GM18867 (cell line): ENCODE data around the gene KRT7.
"Not testable (repeated sequence)": the region's sequence is repeated elsewhere in the genome, so short reads cannot be mapped to it uniquely, and the experiment has no call there.

Experiments
- ATAC-seq: cut with Tn5 transposase; IDR thresholded peaks from one replicate; pipeline ENCODE4 v1.9.1; 2021; ENCODE audit warnings: mild to moderate bottlenecking, moderate library complexity; ENCODE audit not compliant: unreplicated experiment

Gene KRT7

DNA sequence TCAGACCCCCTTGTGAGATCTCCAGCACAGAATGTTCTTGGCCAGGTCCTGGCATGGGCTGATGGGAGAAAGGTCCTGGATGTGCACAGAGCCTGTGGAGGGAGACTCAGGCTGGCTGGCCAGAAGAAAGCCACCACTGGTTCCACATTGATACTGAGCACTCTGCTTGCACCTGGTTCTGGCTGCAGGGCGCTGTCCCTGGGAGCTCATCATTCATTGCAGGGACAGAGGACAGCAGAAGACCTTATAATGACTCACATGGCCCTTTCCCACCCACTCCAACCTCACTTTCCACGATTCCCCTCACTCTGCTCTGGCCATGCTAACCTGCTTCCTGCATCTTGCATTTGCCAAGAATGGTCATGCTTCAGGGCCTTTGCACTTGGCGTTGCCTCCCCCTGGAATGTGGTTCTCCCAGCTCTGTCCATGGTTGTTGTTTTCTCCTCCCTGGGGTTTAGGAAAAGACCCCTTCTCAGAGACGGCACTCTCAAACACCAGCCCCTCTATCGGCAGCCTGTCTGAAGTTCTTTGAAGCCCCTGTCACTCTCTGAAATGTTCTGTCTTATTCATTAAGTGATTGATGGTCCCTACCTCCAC is 10.3 kb downstream of the KRT7 start:
- no peak for ATAC-seq

DNA sequence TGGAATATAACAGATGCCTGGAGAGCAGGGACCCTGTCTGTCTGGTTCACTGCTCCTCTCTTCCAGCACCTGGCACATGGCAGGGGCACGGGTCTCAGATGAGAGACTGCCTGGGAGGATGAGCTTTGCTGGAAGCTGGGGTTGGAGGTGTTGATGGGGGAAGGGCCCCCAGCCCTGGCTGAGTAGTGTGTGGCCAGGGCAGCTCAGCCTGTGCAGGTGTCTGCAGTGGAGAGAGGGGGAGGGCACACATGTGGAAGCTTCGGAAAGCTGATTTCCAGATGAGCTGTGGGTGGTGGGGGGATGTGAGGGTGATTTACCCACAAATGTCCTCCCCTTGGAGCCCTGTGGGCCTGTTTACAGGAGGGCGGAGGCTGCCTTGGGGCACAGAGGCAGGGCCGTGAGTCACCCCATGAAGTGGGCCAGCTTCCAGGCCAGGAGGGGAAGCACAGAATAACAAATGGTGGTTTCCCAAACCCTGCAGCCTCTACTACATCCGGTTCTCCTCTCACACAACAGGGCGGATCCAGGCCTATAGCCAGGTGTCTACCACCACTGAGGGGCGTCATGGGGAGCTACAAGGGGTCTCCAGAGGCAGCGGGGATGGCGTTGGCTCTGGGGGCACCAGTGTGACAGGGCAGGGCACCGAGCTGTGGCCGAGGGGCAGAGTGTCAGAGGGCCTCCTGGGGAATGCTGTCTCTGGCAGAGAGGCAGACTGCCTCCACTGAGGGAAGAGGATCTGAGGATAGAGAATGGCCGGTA is 11.0 kb downstream of the KRT7 start:
- peak; percentile 85 for ATAC-seq

DNA sequence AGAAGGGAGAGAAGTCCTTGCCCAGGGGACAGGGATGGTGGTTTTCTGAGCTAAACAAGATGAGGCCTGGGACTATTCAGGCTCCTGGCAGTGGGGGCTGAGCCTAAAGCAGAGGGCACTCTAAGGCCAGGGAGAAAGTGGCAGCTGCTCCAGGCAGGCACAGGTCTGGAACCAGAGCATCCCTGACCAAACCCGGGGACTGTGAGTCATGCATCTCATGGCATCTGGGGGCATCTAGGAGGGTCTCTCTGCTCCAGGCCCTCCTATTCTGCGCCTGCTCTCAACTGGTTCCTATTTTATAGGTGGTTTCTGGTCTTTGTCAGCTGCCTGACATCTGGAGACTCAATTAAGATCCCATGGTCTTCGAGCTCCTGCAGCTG is 11.6 kb downstream of the KRT7 start:
- ATAC-seq, result no peak

DNA sequence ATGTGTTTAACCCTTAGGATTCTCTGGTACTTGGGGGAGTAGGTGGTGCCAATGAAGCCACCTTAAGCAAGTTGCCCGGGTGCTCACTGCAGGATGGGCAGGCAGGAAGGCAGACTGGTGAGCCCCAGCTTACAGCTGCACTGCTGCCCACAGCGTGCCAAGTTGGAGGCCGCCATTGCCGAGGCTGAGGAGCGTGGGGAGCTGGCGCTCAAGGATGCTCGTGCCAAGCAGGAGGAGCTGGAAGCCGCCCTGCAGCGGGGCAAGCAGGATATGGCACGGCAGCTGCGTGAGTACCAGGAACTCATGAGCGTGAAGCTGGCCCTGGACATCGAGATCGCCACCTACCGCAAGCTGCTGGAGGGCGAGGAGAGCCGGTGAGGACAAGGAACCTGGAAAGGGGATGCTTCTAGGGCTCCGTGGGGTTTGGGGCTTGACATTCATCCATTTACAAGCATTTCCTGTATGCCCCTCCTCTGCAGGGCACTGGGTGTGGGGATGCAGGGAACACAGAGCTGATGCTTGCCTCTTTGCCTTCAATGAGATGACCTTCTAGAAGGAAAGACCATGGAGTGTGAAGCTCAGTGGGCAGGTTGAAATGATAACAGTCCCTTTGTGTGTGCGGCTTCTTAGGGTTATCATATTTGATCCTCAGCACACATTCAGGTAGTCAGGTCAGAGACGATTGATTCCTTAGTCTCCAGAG is 12.4 kb downstream of the KRT7 start:
- no peak for ATAC-seq

DNA sequence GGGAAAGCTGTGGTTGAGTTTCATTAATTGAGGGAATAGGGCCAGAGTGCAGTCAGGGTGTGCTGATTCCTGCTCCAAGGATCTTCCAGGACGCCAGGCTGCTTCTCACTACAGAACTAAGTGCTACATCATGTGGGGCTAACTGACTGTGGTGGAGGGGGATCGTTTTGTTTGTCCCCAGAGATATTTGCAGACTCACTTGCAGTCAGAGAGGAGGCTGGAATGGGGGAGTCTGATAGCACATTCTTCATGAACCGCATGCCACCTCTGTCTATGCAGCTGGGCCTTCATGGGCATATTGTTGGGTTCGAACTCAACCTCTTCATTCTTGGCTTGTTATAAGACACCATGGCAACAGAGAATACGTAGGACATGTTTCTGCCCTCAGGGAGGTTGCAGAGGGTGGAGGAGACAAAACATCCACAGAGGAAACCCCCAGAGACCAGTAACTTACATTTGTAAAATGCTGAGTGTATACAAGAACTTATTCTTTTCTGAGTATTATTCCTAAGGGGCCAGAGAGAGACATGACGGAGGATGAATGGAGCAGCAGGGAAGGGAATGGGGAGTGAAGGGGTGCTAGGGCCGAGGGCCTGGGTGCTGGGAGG is 13.0 kb downstream of the KRT7 start:
- no peak for ATAC-seq

DNA sequence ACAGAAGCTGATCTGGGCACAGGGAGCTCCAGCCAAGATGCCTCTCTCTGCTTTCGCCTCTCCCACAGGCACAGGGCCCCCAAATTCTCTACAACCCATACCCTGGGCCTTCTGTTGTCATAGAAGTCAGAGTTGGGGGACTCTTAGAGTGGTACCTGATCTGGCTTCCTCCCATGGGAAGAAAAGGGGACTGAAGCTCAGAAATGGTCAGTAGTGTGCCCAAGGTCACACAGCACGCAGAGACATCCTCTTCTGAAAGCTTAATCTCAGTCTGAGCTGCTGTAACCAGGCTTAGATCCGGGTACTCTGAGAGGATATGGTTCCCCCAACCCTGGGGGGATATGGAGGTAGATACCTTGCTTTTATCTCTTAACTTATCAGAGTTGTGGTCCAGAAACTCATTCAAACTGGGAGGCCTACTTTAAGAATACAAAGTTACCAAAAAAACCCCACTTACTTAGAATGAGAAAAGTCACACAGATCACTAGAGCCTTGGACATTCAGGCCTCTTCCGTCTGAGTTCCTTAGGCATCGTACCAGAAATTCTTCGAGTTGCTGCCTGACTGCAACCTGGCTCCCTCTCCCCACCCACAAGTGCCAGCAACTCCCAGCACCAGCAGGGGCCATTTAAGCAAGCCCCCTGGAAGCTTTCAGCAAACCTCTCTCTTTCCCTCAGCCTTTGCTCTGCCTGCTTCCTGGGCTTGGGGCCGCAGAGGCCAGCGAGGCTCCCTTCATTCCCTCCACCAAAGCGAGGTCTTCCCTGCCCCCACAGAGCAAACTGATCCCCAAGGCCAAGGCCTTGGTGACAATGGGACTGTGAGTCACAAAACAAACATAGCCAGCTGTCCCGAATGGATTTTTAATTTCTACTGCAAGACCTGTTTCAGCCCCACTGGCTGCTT is 13.9 kb downstream of the KRT7 start:
- ATAC-seq, result no peak

DNA sequence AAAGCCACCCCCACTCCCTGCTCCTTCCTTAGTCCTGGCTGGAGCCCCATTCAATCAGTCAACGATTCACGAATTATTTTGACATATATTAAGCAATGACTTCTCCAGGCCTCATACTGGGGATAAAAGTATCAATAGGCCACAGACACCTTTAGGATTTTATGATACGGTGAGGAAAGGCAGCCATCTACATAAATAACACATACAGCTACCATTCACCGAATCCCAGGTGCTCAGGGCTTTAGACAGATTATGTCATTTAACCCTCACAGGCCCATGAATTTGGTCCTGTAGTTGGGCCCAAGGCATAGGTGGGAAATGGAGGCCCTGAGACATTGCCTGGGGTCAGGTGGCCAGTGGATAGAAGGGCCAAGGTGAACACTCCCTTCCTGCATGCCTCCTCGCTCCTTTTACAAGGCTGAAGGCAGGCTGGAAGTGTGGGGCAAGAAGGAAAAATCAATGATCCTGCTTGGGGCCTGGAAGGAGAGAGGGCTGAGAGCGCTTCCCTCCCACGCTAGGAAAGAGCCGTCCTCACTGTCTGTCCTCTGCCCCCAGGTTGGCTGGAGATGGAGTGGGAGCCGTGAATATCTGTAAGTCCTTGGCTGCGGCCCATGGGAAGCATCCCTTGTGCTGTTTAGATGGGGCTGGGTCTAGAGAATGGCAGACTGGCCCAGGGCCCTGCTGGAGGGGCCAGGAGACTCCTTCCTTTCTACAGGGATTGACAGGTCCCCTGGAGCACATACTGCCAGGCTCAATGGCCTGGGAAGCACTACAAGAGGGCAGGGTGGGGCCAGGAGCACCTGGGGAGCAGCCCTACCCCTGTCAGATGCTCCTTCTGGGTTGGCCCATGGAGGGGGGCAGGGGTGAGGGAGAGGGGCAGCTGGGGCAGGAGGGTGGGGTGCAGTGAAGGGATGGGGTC is 14.8 kb downstream of the KRT7 start:
- no peak for ATAC-seq

DNA sequence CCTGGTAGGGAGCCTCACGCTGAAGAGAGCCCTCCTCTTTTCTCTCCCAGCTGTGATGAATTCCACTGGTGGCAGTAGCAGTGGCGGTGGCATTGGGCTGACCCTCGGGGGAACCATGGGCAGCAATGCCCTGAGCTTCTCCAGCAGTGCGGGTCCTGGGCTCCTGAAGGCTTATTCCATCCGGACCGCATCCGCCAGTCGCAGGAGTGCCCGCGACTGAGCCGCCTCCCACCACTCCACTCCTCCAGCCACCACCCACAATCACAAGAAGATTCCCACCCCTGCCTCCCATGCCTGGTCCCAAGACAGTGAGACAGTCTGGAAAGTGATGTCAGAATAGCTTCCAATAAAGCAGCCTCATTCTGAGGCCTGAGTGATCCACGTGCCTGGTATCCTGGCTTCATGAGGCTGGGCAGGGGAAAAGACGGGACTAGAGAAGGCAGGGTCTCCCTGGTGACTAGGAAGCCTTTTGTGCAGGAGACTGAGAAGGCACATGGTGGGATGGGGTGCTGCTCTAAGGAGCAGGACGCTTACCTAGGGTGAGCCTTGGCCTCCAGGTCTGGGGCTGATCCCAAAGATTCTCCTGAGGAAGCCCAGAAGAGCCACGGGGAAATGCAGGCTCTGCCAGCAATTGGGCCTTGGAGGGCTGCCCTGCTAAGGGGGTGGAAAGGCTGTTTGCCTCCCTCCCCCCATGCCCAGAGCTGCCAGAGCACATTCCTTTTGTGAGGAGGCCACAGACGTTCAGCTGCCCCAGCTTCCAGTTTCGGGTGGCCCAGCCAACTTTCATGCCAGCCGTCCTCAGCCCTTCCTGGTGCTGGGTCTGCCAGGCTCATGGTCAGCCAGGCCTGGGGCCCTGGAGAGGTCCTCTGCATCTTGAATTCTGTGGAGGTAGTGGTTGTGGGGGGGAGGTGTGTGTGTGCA is 15.8 kb downstream of the KRT7 start:
- no peak for ATAC-seq

DNA sequence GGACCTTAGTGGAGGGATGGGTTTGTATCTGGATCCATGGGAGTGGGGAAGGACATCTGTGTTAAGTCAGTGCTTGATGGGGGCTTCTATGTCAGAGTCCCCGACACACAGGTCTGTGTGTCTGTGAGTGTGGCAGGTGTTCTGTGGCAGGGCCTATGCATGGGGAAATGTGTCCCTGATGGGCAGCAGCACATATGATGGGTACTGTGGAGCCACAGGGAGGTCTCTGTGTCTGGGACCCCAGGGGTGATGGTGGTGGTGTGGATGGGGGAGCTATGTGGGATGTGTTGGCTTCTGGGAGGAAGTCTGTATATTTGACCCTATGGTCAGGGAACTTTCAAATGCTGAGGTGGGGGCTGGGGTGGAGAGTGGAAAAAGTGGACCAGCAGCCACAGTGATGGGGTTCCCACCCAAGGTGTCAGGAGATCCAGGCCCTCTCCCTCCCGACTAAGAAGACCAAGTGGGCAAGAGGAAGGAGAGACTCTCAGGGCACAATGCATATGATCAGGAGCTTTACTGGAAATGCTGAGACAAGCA is 16.5 kb downstream of the KRT7 start:
- ATAC-seq, result no peak

DNA sequence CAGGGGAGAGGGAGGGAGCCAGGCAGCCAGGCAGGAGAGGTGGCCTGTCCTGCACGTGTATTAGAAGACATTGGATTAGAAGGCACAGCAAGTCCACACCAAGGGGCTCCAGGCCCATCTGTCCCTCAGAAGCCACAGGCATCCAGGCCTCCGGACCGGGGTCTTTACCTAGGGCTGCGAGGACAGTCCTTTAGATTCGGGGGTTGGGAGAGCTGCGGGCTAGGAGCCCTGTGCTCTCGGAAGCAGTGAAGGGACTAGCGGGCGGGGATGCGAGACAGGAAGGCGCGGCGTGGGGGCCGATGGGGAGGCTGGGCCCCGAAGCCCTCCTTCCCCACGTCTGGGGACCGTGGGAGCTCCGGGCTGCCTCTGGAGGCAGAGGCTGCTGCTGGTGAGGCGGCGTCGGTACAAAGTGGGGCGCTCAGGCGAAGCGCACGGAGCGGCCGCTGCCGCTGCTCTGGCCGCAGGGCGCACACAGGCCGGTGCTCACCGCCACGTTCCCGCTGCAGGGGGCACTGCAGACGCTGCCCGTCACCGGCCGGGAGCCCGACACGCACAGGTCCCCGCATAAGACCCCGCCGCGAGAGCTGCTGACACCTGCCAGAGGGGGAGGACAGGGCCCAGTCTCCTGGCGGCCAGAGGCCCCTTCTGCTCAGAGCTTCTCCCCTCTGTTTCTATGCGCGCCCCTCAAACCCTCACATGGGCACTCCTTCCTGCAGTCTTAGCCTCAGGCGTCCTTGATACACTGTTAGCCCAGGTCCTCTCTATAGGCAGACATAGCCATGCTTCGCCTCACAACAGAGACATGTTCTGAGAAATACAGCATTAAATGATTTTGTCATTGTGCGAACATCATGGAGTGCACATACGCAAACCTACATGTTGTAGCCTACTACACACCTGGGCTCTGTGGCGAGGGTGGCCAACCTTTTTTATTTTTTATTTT is 17.3 kb downstream of the KRT7 start:
- no peak for ATAC-seq

DNA sequence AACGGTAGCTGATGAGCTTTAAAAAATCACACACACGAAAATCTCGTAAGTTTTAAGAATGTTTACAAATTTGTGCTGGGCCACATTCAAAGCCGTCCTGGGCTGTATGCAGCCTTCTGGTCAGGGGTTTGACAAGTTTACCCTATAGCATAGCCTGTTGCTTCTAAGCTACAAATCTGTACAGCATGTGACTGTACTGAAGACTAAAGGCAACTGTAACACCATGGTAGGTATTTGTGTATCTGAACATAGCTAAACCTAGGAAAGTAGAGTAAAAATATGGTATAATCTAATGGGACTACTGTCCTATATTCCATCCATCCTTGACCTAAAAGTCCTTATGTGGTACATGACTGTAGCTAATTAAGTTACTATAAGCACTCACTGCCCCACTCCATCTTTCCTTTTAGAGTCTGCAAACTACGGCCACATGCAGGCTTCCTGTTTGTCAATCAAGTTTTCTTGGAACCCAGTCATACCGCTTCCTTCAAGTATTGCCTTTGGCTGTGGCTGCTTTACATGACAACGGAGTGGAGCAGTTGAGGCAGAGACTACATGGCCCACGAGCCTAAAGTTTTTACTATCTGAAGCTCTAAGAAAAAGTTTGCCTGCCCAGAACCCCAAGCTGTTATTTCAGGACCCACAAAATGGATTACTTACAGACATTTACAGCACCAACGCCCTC is 18.5 kb downstream of the KRT7 start:
- ATAC-seq, result no peak

DNA sequence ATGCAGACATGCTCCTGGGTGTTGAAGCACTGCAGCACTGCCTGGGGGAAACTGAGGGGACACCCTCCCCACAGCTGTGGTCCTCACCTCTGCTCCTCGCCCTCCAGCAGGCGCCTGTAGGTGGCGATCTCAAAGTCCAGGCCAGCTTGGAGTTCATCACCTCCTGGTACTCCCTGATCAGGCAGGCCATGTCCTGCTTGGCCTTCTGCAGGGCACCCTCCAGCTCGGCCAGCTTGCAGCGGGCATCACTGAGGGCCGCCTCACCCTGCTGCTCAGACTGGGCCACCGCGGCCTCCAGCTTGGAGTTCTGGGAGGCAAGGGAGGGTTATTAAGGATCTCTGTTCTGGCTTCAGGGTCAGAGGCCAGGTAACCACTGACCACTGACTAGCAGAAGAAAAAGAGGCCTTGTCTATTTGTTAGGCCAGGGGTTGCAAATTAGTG is 19.2 kb downstream of the KRT7 start:
- not testable (repeated sequence) for ATAC-seq

DNA sequence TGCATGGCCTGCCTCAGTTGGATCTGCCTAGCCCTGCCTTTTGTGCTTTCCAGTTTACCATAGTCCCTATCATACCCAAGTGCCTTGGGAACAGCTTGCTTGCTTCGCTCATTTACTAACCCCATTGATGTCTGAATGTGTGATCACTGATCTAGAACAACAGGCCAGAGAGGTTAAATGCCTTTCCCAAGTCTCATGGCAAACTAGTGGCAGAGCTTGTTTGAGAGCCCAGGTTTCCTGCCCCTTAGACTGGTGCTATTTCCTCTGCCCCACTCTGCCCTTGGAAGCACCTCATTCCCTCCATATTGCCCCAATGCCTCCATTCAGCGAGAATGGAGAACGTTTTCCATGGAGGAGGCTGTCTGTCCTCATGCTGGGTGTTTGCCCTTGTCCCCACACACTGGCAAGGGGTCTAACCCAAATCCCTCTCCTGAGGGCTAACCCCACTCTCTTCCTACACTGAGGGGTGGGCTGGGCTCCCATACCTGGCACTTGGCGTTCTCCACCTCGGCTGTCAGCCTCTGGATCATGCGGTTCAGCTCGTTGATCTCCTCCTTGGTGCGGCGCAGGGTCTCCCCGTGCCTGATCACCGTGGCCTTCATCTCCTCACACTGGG is 19.8 kb downstream of the KRT7 start:
- ATAC-seq, result no peak

DNA sequence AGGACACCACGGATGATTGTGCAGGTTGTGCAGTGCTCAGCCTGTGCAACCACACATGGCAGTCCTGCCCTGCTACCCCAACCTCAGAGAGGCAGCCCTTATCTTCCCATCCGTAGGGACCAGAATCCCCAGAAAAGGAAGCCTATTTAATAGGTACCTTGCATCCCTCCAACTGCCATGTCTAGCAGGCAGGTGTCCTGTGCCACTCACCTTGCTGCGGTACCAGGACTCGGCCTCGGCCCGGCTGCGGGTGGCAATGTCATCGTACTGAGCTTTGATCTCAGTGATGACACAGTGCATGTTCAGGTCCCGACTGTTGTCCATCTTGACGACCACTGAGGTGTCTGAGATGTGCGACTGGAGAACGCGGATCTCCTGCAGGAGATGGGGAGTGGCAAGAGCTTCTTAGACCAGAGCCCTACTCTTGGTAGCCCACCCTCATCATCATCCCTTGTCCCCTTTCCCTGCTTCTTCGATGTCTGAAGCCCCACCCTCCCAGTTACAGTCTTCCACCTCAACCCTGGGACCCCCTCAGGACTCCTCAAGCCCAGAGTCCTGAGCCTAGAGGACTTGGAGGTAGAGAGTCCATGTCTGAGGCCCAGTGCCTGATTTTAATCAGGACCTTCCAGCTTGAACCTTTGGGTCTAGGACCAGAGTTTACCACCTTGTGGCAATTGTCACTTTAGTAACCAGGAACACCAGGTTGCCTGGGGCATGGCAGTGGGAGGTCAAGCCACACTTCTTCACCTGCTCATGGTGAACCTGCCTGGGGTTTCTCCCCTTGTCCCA is 20.5 kb downstream of the KRT7 start:
- no peak for ATAC-seq

DNA sequence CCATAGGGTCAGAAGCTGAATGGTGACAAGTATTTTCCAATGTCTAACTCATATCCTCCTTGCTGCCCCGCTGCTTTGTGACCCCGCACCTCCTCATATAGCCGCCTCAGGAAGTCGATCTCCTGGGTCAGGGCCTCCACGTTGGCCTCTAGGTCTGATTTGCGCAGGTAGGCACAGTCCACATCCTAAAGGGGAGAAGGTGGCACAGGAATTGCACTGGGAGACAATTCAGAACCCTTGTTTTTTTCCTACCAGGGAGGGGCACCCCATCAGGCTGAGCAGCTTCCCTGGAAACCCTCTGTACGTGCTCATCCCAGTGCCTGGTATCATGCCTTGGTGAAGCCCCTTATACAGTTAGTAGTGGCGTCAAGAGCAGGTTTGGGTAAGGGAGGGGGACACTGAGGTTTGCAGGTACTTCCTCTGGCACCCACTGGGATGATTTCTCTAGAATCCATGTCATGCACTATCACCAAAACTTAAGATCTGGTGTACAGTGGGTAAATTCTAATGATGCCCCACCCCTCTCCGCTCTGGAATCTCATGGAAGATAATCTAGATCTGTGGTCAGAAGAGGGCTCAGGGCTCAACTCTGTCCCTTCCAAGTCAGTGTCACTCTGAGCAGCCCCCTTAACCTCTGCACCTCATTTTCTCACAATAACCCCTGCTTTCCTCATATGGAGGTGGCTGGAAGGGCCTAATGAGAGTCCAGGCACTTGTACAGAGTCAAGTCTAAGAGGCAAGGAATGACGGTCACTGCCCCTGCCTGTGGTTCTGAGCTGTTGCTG is 21.3 kb downstream of the KRT7 start:
- no peak for ATAC-seq
